NCI-H2196 (cell line): ENCODE measurements around the gene ADGRL3.
"Not testable (repeated sequence)": the region's sequence is repeated elsewhere in the genome, so short reads cannot be mapped to it uniquely, and the experiment has no call there.

Experiments
- DNase-seq: peaks from one replicate; lab custom pipeline; 2025; ENCODE audit not compliant: unreplicated experiment; lab: John Stamatoyannopoulos, UW

Gene ADGRL3

GRCh38 chr4:61771056-61771455 lies 570.9 kb downstream of the ADGRL3 start:
- DNase-seq, result no peak

GRCh38 chr4:61772126-61772525 lies 572.0 kb downstream of the ADGRL3 start:
- no peak for DNase-seq

GRCh38 chr4:61773655-61774245 lies 573.6 kb downstream of the ADGRL3 start:
- no peak for DNase-seq

- no peak for DNase-seq
Observed at GRCh38 chr4:61782133-61782532, 582.0 kb downstream of the ADGRL3 start.

- DNase-seq, result no peak
Observed at GRCh38 chr4:61783050-61783449, 582.9 kb downstream of the ADGRL3 start.

GRCh38 chr4:61785761-61786160 lies 585.6 kb downstream of the ADGRL3 start:
- no peak for DNase-seq

- DNase-seq, result no peak
Observed at GRCh38 chr4:61786211-61786610, 586.1 kb downstream of the ADGRL3 start.

GRCh38 chr4:61795998-61796397 lies 595.9 kb downstream of the ADGRL3 start:
- no peak for DNase-seq

GRCh38 chr4:61799794-61800193 lies 599.7 kb downstream of the ADGRL3 start:
- DNase-seq, result no peak

GRCh38 chr4:61805227-61805626 lies 605.1 kb downstream of the ADGRL3 start:
- DNase-seq, result no peak

- no peak for DNase-seq
Observed at GRCh38 chr4:61805979-61806378, 605.9 kb downstream of the ADGRL3 start.

- no peak for DNase-seq
Observed at GRCh38 chr4:61812171-61812570, 612.0 kb downstream of the ADGRL3 start.

- DNase-seq, result no peak
Observed at GRCh38 chr4:61817071-61817470, 616.9 kb downstream of the ADGRL3 start.

- DNase-seq, result no peak
Observed at GRCh38 chr4:61820136-61820535, 620.0 kb downstream of the ADGRL3 start.

GRCh38 chr4:61824454-61824853 lies 624.3 kb downstream of the ADGRL3 start:
- DNase-seq, result no peak

- no peak for DNase-seq
Observed at GRCh38 chr4:61827907-61828391, 627.8 kb downstream of the ADGRL3 start.

- DNase-seq, result no peak
Observed at GRCh38 chr4:61828960-61829359, 628.8 kb downstream of the ADGRL3 start.

- DNase-seq, result no peak
Observed at GRCh38 chr4:61831987-61832386, 631.9 kb downstream of the ADGRL3 start.

- DNase-seq, result no peak
Observed at GRCh38 chr4:61837395-61837794, 637.3 kb downstream of the ADGRL3 start.

- no peak for DNase-seq
Observed at GRCh38 chr4:61838072-61838471, 637.9 kb downstream of the ADGRL3 start.

- no peak for DNase-seq
Observed at GRCh38 chr4:61841714-61842113, 641.6 kb downstream of the ADGRL3 start.

GRCh38 chr4:61851126-61851525 lies 651.0 kb downstream of the ADGRL3 start:
- no peak for DNase-seq

GRCh38 chr4:61852105-61852504 lies 652.0 kb downstream of the ADGRL3 start:
- not testable (repeated sequence) for DNase-seq
